Measurements from ENCODE around the gene BANF2. TPM values are rescaled to one million over a fixed set of nuclear protein-coding genes. Genes with fewer than 3 reads are reported as not detected.

BANF2 gene
- total and polyA plus RNA-seq, 2 of the 8 experiments (the other 6 are each of a cell fraction or from before 2014, with no cell fraction given), result not detected

DNA sequence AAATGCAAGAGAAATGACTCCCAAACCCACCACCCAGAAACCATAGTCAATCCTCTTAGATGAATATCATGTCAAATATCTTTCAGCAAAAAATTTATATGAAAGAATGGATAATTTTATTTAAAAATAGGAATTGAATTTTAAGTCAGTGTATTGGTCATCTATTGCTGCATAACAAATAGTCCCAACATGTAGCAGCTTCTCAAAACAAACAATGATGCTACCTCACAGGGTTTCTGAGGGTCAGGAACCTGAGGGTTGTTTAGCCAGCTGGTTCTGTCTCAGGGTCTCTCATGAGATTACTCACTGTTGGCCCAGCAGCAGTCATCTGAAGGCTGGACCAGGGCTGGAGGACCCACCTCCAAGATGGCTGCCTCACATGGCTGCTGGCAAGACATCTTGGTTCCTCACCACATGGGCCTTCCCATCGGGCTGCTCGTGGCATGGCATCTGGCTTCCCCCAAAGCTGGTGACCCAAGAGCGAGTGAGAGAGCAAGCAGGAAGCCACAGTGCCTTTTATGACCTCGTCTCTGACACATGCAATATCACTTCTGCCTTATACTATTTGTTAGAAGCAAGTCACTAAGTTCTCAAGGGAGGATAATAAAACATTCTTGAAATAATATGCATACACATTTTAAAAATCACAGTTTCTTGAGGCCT lies 36.3 kb downstream of the BANF2 start:
- no peaks in the 10 kb centered on the region for H3K79me2 ChIP-seq (ENCODE audit: control insufficient read depth in 1 of 2, insufficient read depth in 2 of 2, low read length in 2 of 2)
- no peak overlapping the region for H2BK20ac ChIP-seq (ENCODE audit: low read length)
- no peak overlapping the region for H3K56ac ChIP-seq (replicated peaks; ENCODE audit: insufficient read length, low read depth, low read length)
- H2BK5ac ChIP-seq (ENCODE audit: low read depth, low read length), result no peak overlapping the region
- H3K4me2 ChIP-seq (ENCODE audit: insufficient read depth in 1 of 2, low read depth in 2 of 2, low read length in 2 of 2), result no peak overlapping the region
- H4K20me1 ChIP-seq (replicated peaks in 1 of 2; ENCODE audit: control insufficient read depth in 1 of 2, insufficient read depth in 2 of 2, low read length in 2 of 2), result no peaks in the 10 kb centered on the region
- FAIRE-seq (no peak), DNase-seq (ENCODE audit: low read depth in 1 of 2, low spot score in 2 of 2) (no peak)
- no peak overlapping the region for H3K14ac ChIP-seq (ENCODE audit: insufficient read length)
- ChIA-PET POLR2A (ENCODE audit: partially characterized antibody) (interaction anchor here (1.0 kb wide), 1 partner anchor 202 kb away, joined by 3 read pairs; no protein-coding TSS in a partner anchor), CTCF (ENCODE audit: partially characterized antibody) (no interaction called here)
- no peak overlapping the region for H2AK5ac ChIP-seq (ENCODE audit: low read depth, low read length)
- H3K36me3 ChIP-seq (ENCODE audit: control insufficient read depth in 2 of 4, insufficient read depth in 4 of 4, low read length in 3 of 4), result no peaks in the 10 kb centered on the region
- no peak overlapping the region for H3K18ac ChIP-seq (ENCODE audit: extremely low read depth, low read length)
- H4K5ac ChIP-seq (ENCODE audit: insufficient read length, low read depth, low read length), result no peak overlapping the region
- H3K27me3 ChIP-seq (replicated peaks in 1 of 4; ENCODE audit: control insufficient read depth in 3 of 4, extremely low read depth in 1 of 4, insufficient read depth in 3 of 4, low read length in 3 of 4), result no peaks in the 10 kb centered on the region
- no peaks in the 10 kb centered on the region for H3K79me1 ChIP-seq (ENCODE audit: low read depth, low read length)
- H4K91ac ChIP-seq (replicated peaks; ENCODE audit: insufficient read length, low read length), result no peak overlapping the region
- H3K4me1 ChIP-seq (replicated peaks in 1 of 4; ENCODE audit: control insufficient read depth in 3 of 4, insufficient read depth in 4 of 4, low read length in 3 of 4), result peaks cover 0 to 3% (median 1%) of the 10 kb centered on the region in 4 experiments; a peak in 3 of 7 replicates
- H3K4me3 ChIP-seq (ENCODE audit: extremely low read depth in 1 of 4, insufficient read depth in 2 of 4, low read depth in 3 of 4, low read length in 4 of 4), result no peak overlapping the region; a peak in 1 of 8 replicates
- WGBS, 2 experiments (ENCODE audit: extremely low coverage in 1 of 2, insufficient coverage in 1 of 2, insufficient read length in 1 of 2, insufficient replicate concordance in 2 of 2, low coverage in 1 of 2, low lambda C conversion rate in 2 of 2, missing lambda C conversion rate in 1 of 2), result 94% methylated on average over 4 of the region's 4 CpGs; no CpG with 5 or more reads in 1 of the 2 experiments
- H4K8ac ChIP-seq (ENCODE audit: extremely low read depth, insufficient read depth, low read length), result no peak overlapping the region
- peaks cover 6 to 7% of the 10 kb centered on the region in 2 experiments; a peak in 3 of 4 replicates for H3K9me3 ChIP-seq (ENCODE audit: insufficient read depth in 2 of 2, low read depth in 1 of 2, low read length in 1 of 2)
- H2BK120ac ChIP-seq (replicated peaks; ENCODE audit: low read depth, low read length), result no peak overlapping the region
- no peak overlapping the region for H2BK15ac ChIP-seq (ENCODE audit: low read length)
- no peak overlapping the region for H2AFZ ChIP-seq (ENCODE audit: low read length)
- H3K23me2 ChIP-seq (ENCODE audit: low read depth, low read length), result no peaks in the 10 kb centered on the region
- no peak overlapping the region for H3K23ac ChIP-seq (ENCODE audit: insufficient read length)
- no peak overlapping the region for H2BK12ac ChIP-seq (ENCODE audit: low read depth, low read length)
- H3K4ac ChIP-seq (replicated peaks; ENCODE audit: insufficient read length, low read depth, low read length), result no peak overlapping the region
- no peak overlapping the region for H3K9ac ChIP-seq (replicated peaks in 1 of 4; ENCODE audit: extremely low read depth in 1 of 4, low read depth in 3 of 4, low read length in 3 of 4)
- no peak overlapping the region for H3K27ac ChIP-seq (ENCODE audit: low read depth, low read length)
